ENCODE results near the gene CHCHD1.

DNA sequence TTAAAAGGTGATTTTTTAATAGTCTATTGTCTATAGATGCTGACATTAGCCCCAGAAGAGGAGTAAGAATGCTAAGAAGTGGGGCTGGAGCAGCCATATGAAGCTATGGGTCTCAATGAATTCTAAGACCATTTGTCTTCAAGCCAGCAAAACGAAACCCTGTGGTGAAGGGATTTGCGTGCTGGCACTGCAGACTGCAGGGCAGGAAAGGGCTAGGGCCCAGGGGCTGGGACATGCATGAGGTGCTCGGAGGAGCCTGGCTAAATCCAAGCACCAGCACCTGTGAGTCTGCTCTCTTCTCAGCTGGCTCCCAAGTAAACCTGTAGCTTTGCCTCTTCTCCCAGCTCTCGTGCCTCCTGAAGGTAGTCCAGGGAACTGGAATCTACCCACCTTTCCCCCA, 30.8 kb downstream of the CHCHD1 start:
- TF ChIP-seq POLR2A (IDR thresholded peaks at IDR 0.05; ENCODE audit: low read depth, low read length) (no peak), POLR2AphosphoS5 (IDR thresholded peaks at IDR 0.05; ENCODE audit: low read depth, low read length) (no peak), SPI1 (IDR thresholded peaks at IDR 0.05; ENCODE audit: low read depth, low read length) (no peak), PAX5 (IDR thresholded peaks at IDR 0.05; ENCODE audit: insufficient read depth, low read length, severe bottlenecking) (no peak)

Data from GM12891 (cell line).